GM18526 (cell line): ENCODE data around the gene DCAF15.

ENCODE experiments used
- POLR2A ChIP-seq: IDR thresholded peaks from 3 replicates; pipeline ENCODE4 v1.6.1; 2011; ENCODE audit not compliant: insufficient read length; ENCODE audit errors: extremely low read depth

Gene DCAF15

GRCh38 chr19:13923194-13923987, 28.9 kb upstream of the DCAF15 start:
- no peak for TF ChIP-seq POLR2A

GRCh38 chr19:13926010-13926409, 26.3 kb upstream of the DCAF15 start:
- TF ChIP-seq POLR2A: no peak

GRCh38 chr19:13926715-13927114, 25.6 kb upstream of the DCAF15 start:
- no peak for TF ChIP-seq POLR2A

GRCh38 chr19:13929340-13929739, 23.0 kb upstream of the DCAF15 start:
- TF ChIP-seq POLR2A: no peak

DNA sequence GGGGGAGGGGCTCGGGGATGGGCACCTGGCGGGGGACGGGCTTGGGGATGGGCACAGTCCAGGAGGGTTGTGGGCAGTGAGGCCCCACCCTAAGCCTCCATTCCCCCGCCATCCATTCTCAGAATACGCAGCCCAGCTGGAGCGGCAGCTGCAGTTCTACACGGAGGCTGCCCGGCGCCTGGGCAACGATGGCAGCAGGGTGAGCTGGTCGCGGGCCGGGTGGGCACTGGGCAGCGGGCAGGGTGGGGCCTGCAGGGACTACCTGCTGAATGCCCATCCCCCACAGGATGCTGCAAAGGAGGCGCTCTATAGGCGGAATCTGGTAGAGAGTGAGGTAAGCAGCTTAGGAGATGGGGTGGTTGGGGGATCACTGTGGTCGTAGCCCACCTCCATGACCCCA, 22.4 kb upstream of the DCAF15 start:
- TF ChIP-seq POLR2A: no peak

GRCh38 chr19:13930402-13930801, 21.9 kb upstream of the DCAF15 start:
- TF ChIP-seq POLR2A: no peak

GRCh38 chr19:13931391-13932148, 20.7 kb upstream of the DCAF15 start:
- no peak for TF ChIP-seq POLR2A

DNA sequence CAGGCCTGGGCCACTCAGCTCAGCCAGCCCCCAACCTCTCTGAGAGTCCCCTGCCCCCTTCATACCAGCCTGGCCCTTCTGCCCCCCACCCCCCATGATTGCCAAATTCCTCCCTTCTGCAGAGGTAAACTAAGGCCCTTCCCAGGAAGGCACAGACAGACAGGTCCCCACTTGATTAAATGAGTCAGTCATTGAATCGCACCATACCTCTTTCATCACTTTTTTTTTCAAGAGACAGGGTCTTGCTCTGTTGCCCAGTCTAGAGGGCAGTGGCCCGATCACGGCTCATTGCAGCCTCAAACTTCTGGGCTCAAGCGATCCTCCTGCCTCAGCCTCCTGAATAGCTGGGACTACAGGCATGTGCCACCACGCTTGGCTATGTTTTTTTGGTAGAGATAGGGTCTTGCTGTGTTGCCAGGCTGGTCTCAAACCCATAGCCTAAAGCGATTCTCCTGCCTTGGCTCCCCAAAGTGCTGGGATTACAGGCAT, 20.1 kb upstream of the DCAF15 start:
- TF ChIP-seq POLR2A: no peak

DNA sequence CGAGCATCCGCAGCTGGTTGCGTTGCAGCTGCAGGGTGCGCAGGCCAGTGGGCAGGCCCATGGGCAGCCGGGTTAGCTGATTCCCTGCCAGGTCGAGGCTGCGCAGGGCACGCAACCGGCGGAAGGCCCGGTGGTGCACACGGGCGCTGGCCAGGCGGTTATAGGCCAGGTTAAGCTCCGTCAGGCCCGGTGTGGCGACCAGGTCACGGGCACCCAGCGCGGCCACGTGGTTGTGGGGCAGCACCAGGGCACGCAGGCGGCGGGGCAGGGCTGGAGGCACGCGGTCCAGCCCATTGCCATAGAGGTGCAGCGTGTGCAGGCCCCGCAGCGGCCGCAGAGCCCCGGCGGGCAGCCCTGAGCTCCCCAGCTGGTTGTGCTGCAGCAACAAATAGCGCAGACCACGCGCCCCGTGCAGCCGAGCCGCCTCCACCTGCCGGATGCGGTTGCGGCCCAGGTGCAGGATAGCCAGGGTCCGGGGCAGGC, 19.4 kb upstream of the DCAF15 start:
- no peak for TF ChIP-seq POLR2A

GRCh38 chr19:13934785-13935109, 17.6 kb upstream of the DCAF15 start:
- TF ChIP-seq POLR2A: no peak

DNA sequence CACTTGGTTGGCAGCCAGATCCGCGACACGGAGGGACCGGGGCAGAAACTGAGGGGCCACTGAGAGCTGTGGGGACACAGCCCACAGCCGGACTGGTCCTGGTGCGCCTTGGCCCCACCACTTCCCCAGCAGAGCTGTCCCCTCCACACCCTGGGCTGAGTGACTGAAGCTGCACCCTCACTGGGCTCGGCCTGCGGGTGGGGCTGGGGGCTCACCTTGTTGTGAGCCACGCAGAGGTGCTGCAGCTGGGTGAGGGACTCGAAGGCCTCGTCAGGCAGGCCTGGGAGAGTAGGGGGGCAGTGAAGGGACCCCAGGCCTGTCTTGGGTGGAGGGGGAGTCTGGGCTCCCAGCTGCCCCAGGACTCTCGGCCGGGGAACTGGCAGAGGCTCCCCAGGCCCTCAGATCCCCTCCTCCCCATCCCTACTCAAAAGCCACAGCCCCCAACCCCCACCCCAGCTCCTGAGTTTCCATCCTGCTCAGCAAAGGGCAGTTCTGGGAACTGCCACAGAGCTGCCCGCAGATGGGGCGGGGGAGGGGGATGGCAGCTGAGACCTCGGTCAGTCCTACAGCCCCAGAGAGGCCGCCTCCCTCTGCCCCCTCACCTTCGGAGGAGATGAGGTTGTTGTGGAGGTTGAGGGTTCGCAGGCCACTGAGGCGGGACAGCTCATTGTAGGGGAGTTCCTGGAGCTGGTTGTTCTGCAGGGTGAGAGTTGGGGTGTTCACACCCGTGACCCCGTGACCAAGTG, 16.4 kb upstream of the DCAF15 start:
- no peak for TF ChIP-seq POLR2A

DNA sequence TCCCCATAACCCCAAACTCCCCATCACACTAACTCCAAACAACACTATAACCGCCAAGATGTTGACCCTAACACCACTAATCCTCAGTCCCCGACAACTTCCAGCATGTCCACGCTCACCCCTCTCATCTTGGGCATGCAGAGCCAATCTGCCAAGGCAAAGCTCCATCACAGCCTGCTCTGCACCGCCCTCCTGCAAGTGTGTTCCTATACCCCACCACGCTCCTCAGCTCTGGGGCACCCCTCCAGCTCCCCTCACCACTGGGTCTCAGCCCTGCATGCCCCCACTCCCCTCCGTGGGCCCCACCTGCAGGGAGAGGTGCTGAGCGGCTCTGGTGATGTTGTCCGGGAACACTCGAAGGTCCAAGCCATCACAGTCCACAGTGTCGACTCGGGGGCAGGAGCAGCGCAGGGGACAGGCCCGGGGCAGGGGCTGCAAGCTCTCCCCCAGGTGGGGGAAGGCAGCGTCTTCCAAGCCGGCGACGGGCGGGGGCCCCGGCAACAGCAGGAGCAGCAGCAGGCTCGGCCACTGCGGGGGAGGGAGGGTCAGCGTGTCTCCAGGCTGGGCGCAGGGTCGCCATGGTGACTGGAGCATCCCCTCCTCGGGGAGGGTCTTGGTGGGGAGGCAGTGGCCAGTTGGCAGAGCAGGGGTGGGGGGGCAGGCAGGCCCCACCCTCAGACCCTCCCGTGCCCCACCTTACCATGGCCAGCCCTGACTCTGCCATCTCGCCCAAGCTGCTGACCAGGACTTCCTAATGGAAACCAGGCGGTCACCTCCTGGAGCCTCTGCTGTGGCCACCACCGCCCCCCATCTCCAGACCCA, 14.6 kb upstream of the DCAF15 start:
- no peak for TF ChIP-seq POLR2A

- TF ChIP-seq POLR2A: no peak
Measured at GRCh38 chr19:13938301-13939064, 13.8 kb upstream of the DCAF15 start, which contains the start of gene PODNL1. Gene PODNL1 (minus strand): TSS chr19:13938417. CDS start chr19:13938181, 236 bp downstream.

DNA sequence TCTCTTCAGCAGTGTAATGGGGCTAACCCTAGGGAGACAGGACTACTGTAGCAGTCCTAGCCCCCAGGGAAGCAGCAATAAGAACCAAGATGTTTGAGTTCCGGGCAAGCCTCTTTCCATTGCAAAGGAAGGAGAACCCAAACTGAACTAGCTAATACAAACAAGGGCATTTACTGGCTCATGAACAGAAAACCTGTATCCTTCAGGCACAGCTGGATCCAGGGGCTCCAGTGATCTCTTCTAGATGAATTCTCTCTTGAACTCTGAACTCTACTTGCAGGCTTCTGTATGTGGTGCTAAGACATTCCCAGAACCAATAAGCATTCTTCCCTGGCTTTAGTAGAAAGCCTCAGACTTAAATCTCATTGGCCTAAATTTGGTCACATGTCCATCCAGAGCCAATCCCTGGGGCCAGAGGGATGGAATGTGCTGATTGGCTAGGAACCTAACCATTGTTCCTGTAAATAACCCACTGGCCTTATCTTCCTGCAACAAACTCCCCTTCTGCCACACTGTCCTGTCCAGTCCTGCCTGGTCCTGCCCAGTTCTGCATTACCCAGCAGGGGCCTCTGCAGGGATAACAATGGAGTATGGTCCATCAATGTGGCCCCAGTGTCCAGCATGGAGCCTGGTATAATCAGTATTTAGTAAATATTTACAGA, 10.2 kb upstream of the DCAF15 start:
- no peak for TF ChIP-seq POLR2A

- no peak for TF ChIP-seq POLR2A
Measured at GRCh38 chr19:13946414-13946813, 5.9 kb upstream of the DCAF15 start.
